ENCODE data around the gene TTYH1.

Gene TTYH1

GRCh38 chr19:54432144-54432738, 17.0 kb downstream of the TTYH1 start:
- H2BK120ac ChIP-seq (ENCODE audit: low read depth, low read length): no peak overlapping the region
- H3K79me1 ChIP-seq (ENCODE audit: low read depth, low read length): peaks cover 8% of the 10 kb centered on the region
- H4K8ac ChIP-seq (ENCODE audit: low read depth, low read length): no peak overlapping the region

GRCh38 chr19:54433697-54434096, 18.4 kb downstream of the TTYH1 start:
- Histone ChIP-seq H3K36me3 (replicated peaks in 1 of 2; ENCODE audit: control insufficient read depth in 2 of 2, insufficient read depth in 2 of 2, low read length in 2 of 2) (peaks cover 26% of the 10 kb centered on the region in 2 donors), H3K4me2 (ENCODE audit: insufficient read depth, low read length, poor library complexity, severe bottlenecking) (no peak overlapping the region), H3K14ac (ENCODE audit: low read length) (peak overlapping the region; percentile 97), H3K27me3 (ENCODE audit: control insufficient read depth in 3 of 3, insufficient read depth in 3 of 3, low read depth in 1 of 3, low read length in 3 of 3) (no peaks in the 10 kb centered on the region), H3K4ac (ENCODE audit: low read length) (no peak overlapping the region), H3K4me1 (ENCODE audit: control insufficient read depth in 2 of 2, insufficient read depth in 1 of 2, low read depth in 1 of 2, low read length in 2 of 2) (peaks cover 27 to 59% of the 10 kb centered on the region in 2 donors), H2BK12ac (ENCODE audit: low read length) (no peak overlapping the region), H2AFZ (ENCODE audit: low read length) (no peak overlapping the region), H3K23ac (ENCODE audit: low read depth, low read length, poor library complexity) (no peak overlapping the region), H3K18ac (ENCODE audit: low read length) (peak overlapping the region; percentile 80), H2AK5ac (ENCODE audit: low read depth, low read length) (peak overlapping the region; percentile 65), H3K4me3 (ENCODE audit: low read length in 2 of 2) (no peak overlapping the region), H2BK15ac (ENCODE audit: low read length) (no peak overlapping the region), H3K9ac (ENCODE audit: low read depth, low read length, poor library complexity) (peak overlapping the region; percentile 30), H3K27ac (replicated peaks; ENCODE audit: low read length) (peak overlapping the region; percentile 21), H2BK5ac (ENCODE audit: low read length) (no peak overlapping the region), H3K79me1 (ENCODE audit: low read depth, low read length) (peaks cover 8% of the 10 kb centered on the region), H2BK120ac (ENCODE audit: low read depth, low read length) (no peak overlapping the region), H4K91ac (ENCODE audit: low read depth, low read length, poor library complexity) (no peak overlapping the region), H3K9me3 (replicated peaks in 1 of 2; ENCODE audit: control insufficient read depth in 2 of 2, insufficient read depth in 1 of 2, low read depth in 1 of 2, low read length in 2 of 2) (peaks cover 0 to 2% of the 10 kb centered on the region in 2 donors), H4K8ac (ENCODE audit: low read depth, low read length) (no peak overlapping the region)
- WGBS, 2 donors (ENCODE audit: extremely low coverage in 2 of 2, insufficient read length in 2 of 2, insufficient replicate concordance in 1 of 2): no CpG with 5 or more reads among the region's 5 CpGs
- no peak for DNase-seq (ENCODE audit: low spot score)

More at GRCh38 chr19:54432144-54432738, 17.0 kb downstream of the TTYH1 start:
- peaks cover 0 to 2% of the 10 kb centered on the region in 2 donors for H3K9me3 ChIP-seq (replicated peaks in 1 of 2; ENCODE audit: control insufficient read depth in 2 of 2, insufficient read depth in 1 of 2, low read depth in 1 of 2, low read length in 2 of 2)
- H3K36me3 ChIP-seq (replicated peaks in 1 of 2; ENCODE audit: control insufficient read depth in 2 of 2, insufficient read depth in 2 of 2, low read length in 2 of 2): peaks cover 25 to 35% of the 10 kb centered on the region in 2 donors
- no peak overlapping the region for H3K27ac ChIP-seq (replicated peaks; ENCODE audit: low read length)
- no peak overlapping the region for H3K4me2 ChIP-seq (ENCODE audit: insufficient read depth, low read length, poor library complexity, severe bottlenecking)
- no peak overlapping the region for H4K91ac ChIP-seq (ENCODE audit: low read depth, low read length, poor library complexity)
- no peak overlapping the region for H2BK15ac ChIP-seq (ENCODE audit: low read length)
- H3K4ac ChIP-seq (ENCODE audit: low read length): no peak overlapping the region
- no peak overlapping the region for H3K14ac ChIP-seq (ENCODE audit: low read length)
- H2AFZ ChIP-seq (ENCODE audit: low read length): no peak overlapping the region
- no peak overlapping the region for H3K4me3 ChIP-seq (ENCODE audit: low read length in 2 of 2)
- no peak overlapping the region for H2BK12ac ChIP-seq (ENCODE audit: low read length)
- H2BK5ac ChIP-seq (ENCODE audit: low read length): no peak overlapping the region
- H3K18ac ChIP-seq (ENCODE audit: low read length): no peak overlapping the region
- peaks cover 26 to 62% of the 10 kb centered on the region in 2 donors for H3K4me1 ChIP-seq (ENCODE audit: control insufficient read depth in 2 of 2, insufficient read depth in 1 of 2, low read depth in 1 of 2, low read length in 2 of 2)
- H3K23ac ChIP-seq (ENCODE audit: low read depth, low read length, poor library complexity): peak overlapping the region; percentile 45
- no CpG with 5 or more reads among the region's 10 CpGs for WGBS, 2 donors (ENCODE audit: extremely low coverage in 2 of 2, insufficient read length in 2 of 2, insufficient replicate concordance in 1 of 2)
- no peak for DNase-seq (ENCODE audit: low spot score)
- H2AK5ac ChIP-seq (ENCODE audit: low read depth, low read length): no peak overlapping the region
- H3K9ac ChIP-seq (ENCODE audit: low read depth, low read length, poor library complexity): no peak overlapping the region
- H3K27me3 ChIP-seq (ENCODE audit: control insufficient read depth in 3 of 3, insufficient read depth in 3 of 3, low read depth in 1 of 3, low read length in 3 of 3): no peaks in the 10 kb centered on the region

GRCh38 chr19:54434112-54434872, 19.0 kb downstream of the TTYH1 start:
- H2BK120ac ChIP-seq (ENCODE audit: low read depth, low read length): no peak overlapping the region
- H3K14ac ChIP-seq (ENCODE audit: low read length): peak overlapping the region; percentile 97
- no peak overlapping the region for H3K4me3 ChIP-seq (ENCODE audit: low read length in 2 of 2)
- H3K18ac ChIP-seq (ENCODE audit: low read length): peak overlapping the region; percentile 80
- H3K4me2 ChIP-seq (ENCODE audit: insufficient read depth, low read length, poor library complexity, severe bottlenecking): no peak overlapping the region
- H2BK5ac ChIP-seq (ENCODE audit: low read length): peak overlapping the region; percentile 58
- H4K91ac ChIP-seq (ENCODE audit: low read depth, low read length, poor library complexity): no peak overlapping the region
- peak overlapping the region; percentile 70 for H3K23ac ChIP-seq (ENCODE audit: low read depth, low read length, poor library complexity)
- peaks cover 33 to 58% of the 10 kb centered on the region in 2 donors for H3K4me1 ChIP-seq (ENCODE audit: control insufficient read depth in 2 of 2, insufficient read depth in 1 of 2, low read depth in 1 of 2, low read length in 2 of 2)
- no peak for DNase-seq (ENCODE audit: low spot score)
- H2BK15ac ChIP-seq (ENCODE audit: low read length): no peak overlapping the region
- H2AK5ac ChIP-seq (ENCODE audit: low read depth, low read length): peak overlapping the region; percentile 65
- peaks cover 8% of the 10 kb centered on the region for H3K79me1 ChIP-seq (ENCODE audit: low read depth, low read length)
- H3K27me3 ChIP-seq (ENCODE audit: control insufficient read depth in 3 of 3, insufficient read depth in 3 of 3, low read depth in 1 of 3, low read length in 3 of 3): no peaks in the 10 kb centered on the region
- peak overlapping the region; percentile 64 for H3K27ac ChIP-seq (replicated peaks; ENCODE audit: low read length)
- H4K8ac ChIP-seq (ENCODE audit: low read depth, low read length): no peak overlapping the region
- peak overlapping the region; percentile 63 for H2BK12ac ChIP-seq (ENCODE audit: low read length)
- H3K9me3 ChIP-seq (replicated peaks in 1 of 2; ENCODE audit: control insufficient read depth in 2 of 2, insufficient read depth in 1 of 2, low read depth in 1 of 2, low read length in 2 of 2): peaks cover 0 to 2% of the 10 kb centered on the region in 2 donors
- WGBS, 2 donors (ENCODE audit: extremely low coverage in 2 of 2, insufficient read length in 2 of 2, insufficient replicate concordance in 1 of 2): no CpG with 5 or more reads among the region's 23 CpGs
- H2AFZ ChIP-seq (ENCODE audit: low read length): no peak overlapping the region
- H3K36me3 ChIP-seq (replicated peaks in 1 of 2; ENCODE audit: control insufficient read depth in 2 of 2, insufficient read depth in 2 of 2, low read length in 2 of 2): peaks cover 24 to 31% of the 10 kb centered on the region in 2 donors
- peak overlapping the region; percentile 70 for H3K4ac ChIP-seq (ENCODE audit: low read length)
- peak overlapping the region; percentile 65 for H3K9ac ChIP-seq (ENCODE audit: low read depth, low read length, poor library complexity)

GRCh38 chr19:54434873-54435214, 19.6 kb downstream of the TTYH1 start:
- no peak overlapping the region for H3K4me2 ChIP-seq (ENCODE audit: insufficient read depth, low read length, poor library complexity, severe bottlenecking)
- WGBS, 2 donors (ENCODE audit: extremely low coverage in 2 of 2, insufficient read length in 2 of 2, insufficient replicate concordance in 1 of 2): no CpG with 5 or more reads among the region's 11 CpGs
- no peak overlapping the region for H3K9ac ChIP-seq (ENCODE audit: low read depth, low read length, poor library complexity)

More at GRCh38 chr19:54434873-54435214, 19.6 kb downstream of the TTYH1 start:
- Histone ChIP-seq H3K18ac (ENCODE audit: low read length) (peak overlapping the region; percentile 79), H2BK120ac (ENCODE audit: low read depth, low read length) (no peak overlapping the region), H3K4me3 (ENCODE audit: low read length in 2 of 2) (no peak overlapping the region), H3K36me3 (replicated peaks in 1 of 2; ENCODE audit: control insufficient read depth in 2 of 2, insufficient read depth in 2 of 2, low read length in 2 of 2) (peaks cover 24 to 31% of the 10 kb centered on the region in 2 donors), H3K14ac (ENCODE audit: low read length) (no peak overlapping the region), H3K23ac (ENCODE audit: low read depth, low read length, poor library complexity) (peak overlapping the region; percentile 70), H2BK12ac (ENCODE audit: low read length) (peak overlapping the region; percentile 63), H3K27me3 (ENCODE audit: control insufficient read depth in 3 of 3, insufficient read depth in 3 of 3, low read depth in 1 of 3, low read length in 3 of 3) (no peaks in the 10 kb centered on the region), H2AFZ (ENCODE audit: low read length) (no peak overlapping the region), H3K4ac (ENCODE audit: low read length) (peak overlapping the region; percentile 70), H4K8ac (ENCODE audit: low read depth, low read length) (no peak overlapping the region), H3K27ac (replicated peaks; ENCODE audit: low read length) (peak overlapping the region; percentile 64), H2BK5ac (ENCODE audit: low read length) (peak overlapping the region; percentile 58), H4K91ac (ENCODE audit: low read depth, low read length, poor library complexity) (no peak overlapping the region), H2AK5ac (ENCODE audit: low read depth, low read length) (no peak overlapping the region), H2BK15ac (ENCODE audit: low read length) (peak overlapping the region; percentile 28), H3K4me1 (ENCODE audit: control insufficient read depth in 2 of 2, insufficient read depth in 1 of 2, low read depth in 1 of 2, low read length in 2 of 2) (peaks cover 31 to 53% of the 10 kb centered on the region in 2 donors), H3K79me1 (ENCODE audit: low read depth, low read length) (peaks cover 8% of the 10 kb centered on the region), H3K9me3 (replicated peaks in 1 of 2; ENCODE audit: control insufficient read depth in 2 of 2, insufficient read depth in 1 of 2, low read depth in 1 of 2, low read length in 2 of 2) (peaks cover 0 to 2% of the 10 kb centered on the region in 2 donors)
- DNase-seq (ENCODE audit: low spot score): no peak
